GM19238 (cell line): ENCODE data around the gene PPP1R14B.

Source experiments
- DNase-seq: peaks from one replicate; pipeline ENCODE4 v3.0.0; 2011; ENCODE audit warnings: low spot score; ENCODE audit not compliant: insufficient read length

PPP1R14B gene

GRCh38 chr11:64245797-64246620 is 734 bp downstream of the PPP1R14B start:
- DNase-seq, result no peak

- DNase-seq, result no peak
Measured at GRCh38 chr11:64245401-64245796, 1.3 kb downstream of the PPP1R14B start.

- no peak for DNase-seq
Measured at GRCh38 chr11:64244966-64245365, 1.8 kb downstream of the PPP1R14B start.

- no peak for DNase-seq
Measured at GRCh38 chr11:64244107-64244506, 2.6 kb downstream of the PPP1R14B start.

GRCh38 chr11:64243236-64243854 is 3.4 kb downstream of the PPP1R14B start:
- DNase-seq, result no peak

GRCh38 chr11:64241491-64242374 is 5.0 kb downstream of the PPP1R14B start:
- DNase-seq, result no peak

- DNase-seq, result peak; percentile 92
Measured at GRCh38 chr11:64241241-64241490, 5.6 kb downstream of the PPP1R14B start.

GRCh38 chr11:64240435-64241240 is 6.1 kb downstream of the PPP1R14B start, which contains the start of gene FKBP2:
Gene FKBP2 (plus strand): TSS chr11:64241095. CDS start chr11:64242388, 1,293 bp downstream.
- DNase-seq, result peak; percentile 97

- no peak for DNase-seq
Measured at GRCh38 chr11:64239662-64240434, 6.9 kb downstream of the PPP1R14B start.

- no peak for DNase-seq
Measured at GRCh38 chr11:64238999-64239398, 7.7 kb downstream of the PPP1R14B start.

- no peak for DNase-seq
Measured at GRCh38 chr11:64238076-64238475, 8.7 kb downstream of the PPP1R14B start.

GRCh38 chr11:64237484-64237951 is 9.2 kb downstream of the PPP1R14B start:
- no peak for DNase-seq

GRCh38 chr11:64235437-64236161 is 11.1 kb downstream of the PPP1R14B start:
- DNase-seq, result no peak

- no peak for DNase-seq
Measured at GRCh38 chr11:64234647-64235379, 11.9 kb downstream of the PPP1R14B start.

- DNase-seq, result peak; percentile 75
Measured at GRCh38 chr11:64233913-64234586, 12.7 kb downstream of the PPP1R14B start, which contains the start of gene VEGFB. Gene VEGFB (plus strand): TSS chr11:64234584. CDS start chr11:64234834, 250 bp downstream.

- DNase-seq, result no peak
Measured at GRCh38 chr11:64232967-64233315, 13.8 kb downstream of the PPP1R14B start.

- DNase-seq, result no peak
Measured at GRCh38 chr11:64232182-64232966, 14.4 kb downstream of the PPP1R14B start.

GRCh38 chr11:64231546-64231945 is 15.2 kb downstream of the PPP1R14B start:
- DNase-seq, result no peak
